ENCODE data around the gene RAB11FIP5. TPM values are rescaled to one million over a fixed set of nuclear protein-coding genes. Genes with fewer than 3 reads are reported as not detected.
A peak's percentile ranks its signal among the peaks of the same experiment; 100 is the strongest.
"Not testable (repeated sequence)": the region's sequence is repeated elsewhere in the genome, so short reads cannot be mapped to it uniquely, and the experiment has no call there.

The RAB11FIP5 gene
- total RNA-seq, 2 experiments from 2014 or later: 11.1 to 11.2 TPM

DNA sequence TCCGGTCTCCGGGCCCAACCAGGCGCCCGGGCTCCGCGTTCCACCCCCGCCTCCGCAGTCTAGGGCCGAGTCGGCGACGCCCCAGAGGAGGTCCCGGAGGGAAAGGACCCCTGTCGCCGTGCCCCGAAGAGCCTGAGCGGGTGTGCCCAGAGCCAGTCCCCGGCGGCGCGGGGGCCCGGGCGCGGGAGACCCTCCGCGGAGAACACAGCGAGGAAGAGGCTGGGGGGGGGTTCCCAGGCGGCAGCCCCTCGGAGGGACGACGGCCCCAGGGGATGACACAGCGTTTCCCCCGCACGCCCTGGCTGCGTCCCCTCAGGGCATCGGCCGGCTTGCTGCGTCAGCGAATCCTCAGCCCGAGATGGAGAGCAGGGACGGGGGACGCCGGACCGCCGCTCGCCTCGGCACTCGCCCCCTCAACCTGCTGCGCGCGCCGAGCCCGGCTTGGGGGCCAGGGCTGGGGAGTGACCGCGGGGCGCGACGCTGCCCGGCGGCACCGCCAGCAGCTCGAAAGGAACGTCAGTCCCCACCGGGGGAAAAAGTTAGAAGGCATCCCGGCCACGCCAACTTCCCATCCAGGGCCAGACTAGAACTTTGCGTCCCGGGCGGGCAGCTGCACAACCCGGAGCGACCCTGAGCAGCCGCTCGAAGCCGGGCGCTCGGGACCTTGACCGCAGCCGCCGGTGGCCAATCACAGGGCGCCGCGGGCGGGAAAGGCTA lies 41.9 kb downstream of the RAB11FIP5 start:
- ChIA-PET POLR2A (interaction anchor here (0.7 to 1.6 kb wide), 3 partner anchors 42 to 106 kb away, joined by 3 to 8 read pairs (median 4); partner anchors contain the start of gene RAB11FIP5), CTCF (interaction anchor here (0.6 to 3.7 kb wide), 5 partner anchors 12 to 142 kb away, joined by 3 to 27 read pairs (median 3); partner anchors contain the start of gene RAB11FIP5)
- Mint-ChIP-seq H3K27ac (peak overlapping the region; percentile 71), H3K27me3 (no peaks in the 10 kb centered on the region), H3K4me3 (peak overlapping the region; percentile 80), H3K4me1 (ENCODE audit: low read depth) (peaks cover 25% of the 10 kb centered on the region), H3K36me3 (no peaks in the 10 kb centered on the region), H3K9me3 (no peaks in the 10 kb centered on the region)
- intact Hi-C loops (cut with micrococcal nuclease): loop anchor here (1.0 to 5.0 kb wide), 9 partner anchors 42 to 1844 kb away; partner anchors contain the start of genes ALMS1, PAIP2B, PRADC1 and SMYD5
- peak; percentile 58 for DNase-seq

GRCh38 chr2:73069855-73070642 lies 42.7 kb downstream of the RAB11FIP5 start:
- Mint-ChIP-seq H3K36me3 (no peaks in the 10 kb centered on the region), H3K27ac (peak overlapping the region; percentile 9), H3K4me1 (ENCODE audit: low read depth) (peaks cover 27% of the 10 kb centered on the region), H3K27me3 (no peaks in the 10 kb centered on the region), H3K4me3 (peak overlapping the region; percentile 73), H3K9me3 (no peaks in the 10 kb centered on the region)
- ChIA-PET CTCF (interaction anchor here (3.7 kb wide), 1 partner anchor 107 kb away, joined by 27 read pairs; no protein-coding TSS in a partner anchor), POLR2A (no interaction called here)
- intact Hi-C loops (cut with micrococcal nuclease): loop anchor here (2.0 to 5.0 kb wide), 5 partner anchors 78 to 1843 kb away; partner anchors contain the start of genes ALMS1, PAIP2B and TPRKB
- DNase-seq: no peak

DNA sequence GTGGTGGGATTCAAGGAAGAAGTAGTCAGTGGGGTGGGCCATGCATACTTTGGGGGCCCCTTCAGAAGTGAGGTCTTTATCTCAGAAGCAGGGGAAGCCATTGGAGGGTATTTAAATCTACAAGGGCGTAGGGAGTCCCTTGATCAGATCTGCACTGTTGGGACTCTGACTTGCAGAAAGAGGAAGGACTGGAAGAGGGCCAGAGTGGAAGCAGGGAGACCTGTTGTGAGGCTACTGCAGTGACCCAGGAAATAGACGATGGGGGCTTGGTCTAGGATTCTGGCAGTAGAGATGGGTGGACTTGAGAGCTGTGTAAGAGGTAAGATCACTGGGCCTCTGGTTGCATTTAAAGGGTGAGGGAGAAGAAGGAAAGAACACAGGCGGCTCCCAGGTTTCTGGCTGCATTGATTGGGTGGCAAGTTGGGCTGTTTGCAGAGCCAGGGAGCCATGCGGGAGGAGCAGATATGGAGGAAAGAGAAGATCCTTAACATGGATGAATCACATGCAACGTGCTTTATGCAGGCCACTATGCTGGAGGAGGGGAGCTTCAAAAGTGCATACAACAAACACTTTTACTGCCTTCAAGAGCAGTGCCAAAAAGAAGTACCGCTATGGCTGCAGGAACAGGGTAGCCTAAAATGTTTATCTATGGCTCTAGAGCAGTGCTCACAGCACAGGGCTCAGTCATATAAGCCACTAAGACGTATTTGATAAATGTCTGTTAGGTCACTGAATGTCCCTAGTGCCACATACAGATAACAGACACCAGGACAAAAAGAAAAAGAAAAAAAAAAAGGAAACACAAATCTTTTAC lies 43.5 kb downstream of the RAB11FIP5 start:
- DNase-seq: no peak
- Mint-ChIP-seq H3K27me3 (no peaks in the 10 kb centered on the region), H3K27ac (no peak overlapping the region), H3K4me3 (peak overlapping the region; percentile 73), H3K9me3 (no peaks in the 10 kb centered on the region), H3K4me1 (ENCODE audit: low read depth) (peaks cover 32% of the 10 kb centered on the region), H3K36me3 (no peaks in the 10 kb centered on the region)
- intact Hi-C loops (cut with micrococcal nuclease): no loop called here
- ChIA-PET POLR2A (no interaction called here), CTCF (no interaction called here)

DNA sequence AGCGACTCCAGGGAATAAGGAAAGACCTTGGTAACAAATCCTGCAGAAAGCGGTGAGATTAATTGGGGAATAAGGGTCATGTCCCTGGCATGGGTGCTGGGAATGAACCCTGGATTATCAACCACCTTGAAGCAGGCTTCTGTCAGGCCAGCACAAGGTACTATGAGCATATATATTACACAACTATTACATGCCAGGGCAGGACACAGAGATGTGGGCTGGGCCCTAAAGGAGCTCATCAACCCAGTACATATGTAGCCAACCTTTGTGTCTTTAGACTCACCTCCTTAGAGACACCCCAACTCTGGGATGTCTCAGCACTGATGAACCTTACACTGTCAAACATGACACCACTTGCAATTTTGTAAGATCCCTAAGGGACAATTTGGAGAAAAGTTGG lies 44.6 kb downstream of the RAB11FIP5 start:
- Mint-ChIP-seq H3K36me3 (no peaks in the 10 kb centered on the region), H3K9me3 (no peaks in the 10 kb centered on the region), H3K27me3 (no peaks in the 10 kb centered on the region), H3K4me1 (ENCODE audit: low read depth) (peaks cover 40% of the 10 kb centered on the region), H3K27ac (no peak overlapping the region), H3K4me3 (no peak overlapping the region)
- ChIA-PET POLR2A (no interaction called here), CTCF (interaction anchor here (1.4 kb wide), 1 partner anchor 109 kb away, joined by 5 read pairs; no protein-coding TSS in a partner anchor)
- intact Hi-C loops (cut with micrococcal nuclease): no loop called here
- no peak for DNase-seq

GRCh38 chr2:73067043-73067442 lies 45.7 kb downstream of the RAB11FIP5 start:
- CTCF ChIA-PET: interaction anchor here (1.4 kb wide), 1 partner anchor 110 kb away, joined by 5 read pairs; no protein-coding TSS in a partner anchor
- POLR2A ChIA-PET: no interaction called here
- H3K36me3 Mint-ChIP-seq: no peaks in the 10 kb centered on the region
- H3K9me3 Mint-ChIP-seq: no peaks in the 10 kb centered on the region
- H3K4me3 Mint-ChIP-seq: no peak overlapping the region
- DNase-seq: no peak
- no peaks in the 10 kb centered on the region for H3K27me3 Mint-ChIP-seq
- peaks cover 43% of the 10 kb centered on the region for H3K4me1 Mint-ChIP-seq (ENCODE audit: low read depth)
- H3K27ac Mint-ChIP-seq: no peak overlapping the region
- intact Hi-C loops (cut with micrococcal nuclease): no loop called here

GRCh38 chr2:73065070-73065469 lies 47.7 kb downstream of the RAB11FIP5 start:
- H3K36me3 Mint-ChIP-seq; intact Hi-C loops (cut with micrococcal nuclease); H3K4me3 Mint-ChIP-seq; H3K9me3 Mint-ChIP-seq; H3K27me3 Mint-ChIP-seq; H3K27ac Mint-ChIP-seq; DNase-seq; POLR2A ChIA-PET: not testable (repeated sequence)
- CTCF ChIA-PET: interaction anchor here (0.6 to 1.7 kb wide), 2 partner anchors 26 to 172 kb away, joined by 4 to 5 read pairs; no protein-coding TSS in a partner anchor
- H3K4me1 Mint-ChIP-seq (ENCODE audit: low read depth): peaks cover 39% of the 10 kb centered on the region

DNA sequence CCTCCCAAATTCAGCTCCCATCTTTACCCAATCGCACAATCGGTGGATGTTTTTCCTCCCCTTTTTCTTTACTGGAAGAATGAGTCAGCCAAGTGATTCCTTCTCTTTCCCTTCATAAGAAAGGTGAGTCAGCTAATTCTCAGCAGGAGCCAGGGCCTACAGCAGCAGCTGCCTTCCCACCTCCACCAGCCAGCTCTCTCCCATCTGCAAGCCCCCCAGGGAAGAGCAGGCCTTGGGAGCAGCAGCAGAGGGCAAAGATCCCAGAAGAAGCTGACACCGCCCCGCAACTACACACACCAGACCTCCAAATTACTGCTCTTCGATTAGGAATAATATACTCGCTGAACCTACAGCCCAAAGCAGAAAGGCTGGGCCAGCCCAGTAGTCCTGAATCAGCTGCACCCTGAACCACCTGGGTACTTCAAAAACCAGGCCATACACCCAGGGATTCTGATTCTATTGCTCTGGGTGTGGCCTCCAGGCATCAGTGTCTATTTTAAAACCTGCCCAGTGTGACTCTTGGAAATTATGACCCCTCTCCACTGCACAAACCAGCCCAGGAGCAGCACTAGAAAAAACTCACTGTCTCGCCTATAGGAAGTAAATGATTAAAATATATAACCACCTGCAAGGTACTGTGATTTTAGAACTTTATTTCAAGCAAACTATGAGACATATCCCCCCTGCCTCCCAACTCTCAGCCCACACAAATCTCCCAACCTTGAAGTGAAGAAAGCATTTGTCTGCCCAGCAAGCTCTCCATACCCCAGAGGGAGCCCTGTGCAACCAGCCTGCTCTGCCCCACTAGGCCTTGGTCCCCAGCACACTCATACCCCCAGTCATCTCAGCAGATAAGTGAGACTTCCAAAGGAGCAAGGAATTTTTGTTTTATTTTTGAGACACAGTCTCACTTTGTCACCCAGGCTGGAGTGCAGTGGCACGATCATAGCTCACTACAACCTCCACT lies 48.6 kb downstream of the RAB11FIP5 start:
- CTCF ChIA-PET: interaction anchor here (0.6 to 1.7 kb wide), 3 partner anchors 25 to 171 kb away, joined by 3 to 5 read pairs (median 4); no protein-coding TSS in a partner anchor
- Mint-ChIP-seq H3K27me3 (no peaks in the 10 kb centered on the region), H3K36me3 (no peaks in the 10 kb centered on the region), H3K9me3 (no peaks in the 10 kb centered on the region), H3K4me1 (ENCODE audit: low read depth) (peaks cover 32% of the 10 kb centered on the region), H3K27ac (peak overlapping the region; percentile 65), H3K4me3 (no peak overlapping the region)
- DNase-seq: no peak
- POLR2A ChIA-PET: no interaction called here
- intact Hi-C loops (cut with micrococcal nuclease): no loop called here

GRCh38 chr2:73063472-73063871 lies 49.3 kb downstream of the RAB11FIP5 start:
- no peak for DNase-seq
- H3K36me3 Mint-ChIP-seq: no peaks in the 10 kb centered on the region
- H3K4me3 Mint-ChIP-seq: no peak overlapping the region
- CTCF ChIA-PET: interaction anchor here (1.7 kb wide), 1 partner anchor 171 kb away, joined by 5 read pairs; no protein-coding TSS in a partner anchor
- no peak overlapping the region for H3K27ac Mint-ChIP-seq
- H3K4me1 Mint-ChIP-seq (ENCODE audit: low read depth): peaks cover 27% of the 10 kb centered on the region
- no peaks in the 10 kb centered on the region for H3K27me3 Mint-ChIP-seq
- intact Hi-C loops (cut with micrococcal nuclease): no loop called here
- no peaks in the 10 kb centered on the region for H3K9me3 Mint-ChIP-seq
- POLR2A ChIA-PET: no interaction called here

- ChIA-PET CTCF (interaction anchor here (0.7 to 2.1 kb wide), 2 partner anchors 13 to 118 kb away, joined by 3 to 11 read pairs; partner anchors contain the start of gene SFXN5), POLR2A (no interaction called here)
- Mint-ChIP-seq H3K4me1 (ENCODE audit: low read depth) (peaks cover 13% of the 10 kb centered on the region), H3K27ac (no peak overlapping the region), H3K9me3 (peaks cover 13% of the 10 kb centered on the region), H3K36me3 (peaks cover 15% of the 10 kb centered on the region), H3K4me3 (no peak overlapping the region), H3K27me3 (no peaks in the 10 kb centered on the region)
- intact Hi-C loops (cut with micrococcal nuclease): no loop called here
- no peak for DNase-seq
These were observed 53.6 kb downstream of the RAB11FIP5 start for GRCh38 chr2:73059106-73059505.

DNA sequence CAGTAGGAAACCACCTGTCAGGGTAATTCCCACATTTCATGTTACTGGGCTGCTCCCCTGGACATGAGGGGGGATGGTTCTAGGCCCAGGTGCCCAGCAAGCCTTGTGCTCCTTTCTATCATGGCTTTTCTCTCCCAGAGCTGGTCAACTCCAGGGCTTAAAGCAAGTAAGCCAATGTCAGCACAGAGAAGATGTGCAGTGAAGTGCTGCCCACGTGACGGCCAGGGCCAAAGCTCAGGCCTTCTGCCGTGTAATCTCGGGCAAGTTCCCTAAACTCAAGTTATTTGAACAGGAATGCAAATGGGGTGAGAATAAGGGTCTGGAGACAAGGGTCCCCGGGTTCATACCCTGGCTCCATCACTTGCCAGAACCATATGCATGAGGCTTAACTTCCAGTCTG lies 57.8 kb downstream of the RAB11FIP5 start:
- intact Hi-C loops (cut with micrococcal nuclease): no loop called here
- no peak for DNase-seq
- no peak overlapping the region for H3K27ac Mint-ChIP-seq
- no peaks in the 10 kb centered on the region for H3K27me3 Mint-ChIP-seq
- H3K4me3 Mint-ChIP-seq: no peak overlapping the region
- POLR2A ChIA-PET: no interaction called here
- H3K9me3 Mint-ChIP-seq: peaks cover 13% of the 10 kb centered on the region
- H3K36me3 Mint-ChIP-seq: peaks cover 15% of the 10 kb centered on the region
- CTCF ChIA-PET: no interaction called here
- no peaks in the 10 kb centered on the region for H3K4me1 Mint-ChIP-seq (ENCODE audit: low read depth)
